K562 (cell line): ENCODE results near the gene ZNRF3. TPM values are rescaled to one million over a fixed set of nuclear protein-coding genes. Genes with fewer than 3 reads are reported as not detected.

Experiments used
- CREM ChIP-seq: IDR thresholded peaks from 2 replicates; pipeline ENCODE4 v1.6.1; 2014; ENCODE audit warnings: antibody characterized with exemption, low read depth
- WHSC1 ChIP-seq: IDR thresholded peaks from one replicate; pipeline ENCODE4 v1.6.1; 2012; ENCODE audit warnings: low read length, control low read depth, inconsistent platforms
- ZNF584 ChIP-seq: fragments of 200-800 bp; sonication (Bioruptor generic); IDR thresholded peaks from 2 replicates; pipeline ENCODE4 v1.6.1; 2016; ENCODE audit warnings: low read depth, mild to moderate bottlenecking, missing genetic modification characterization, missing compliant biosample characterization
- polyA plus RNA-seq, 8 experiments: library from polyadenylated mRNA; depleted of rRNA in 4 of 8; stranded (reverse) in 5 of 8; unstranded in 3 of 8; fragments of >200 nt; fragmentation: Nextera tagmentation in 2 of 8; fragmentation: Illumina TruSeq in 1 of 8; extraction: Ambion mirVana in 2 of 8; extraction: Trizol in 1 of 8; gene quantifications; 2 replicates each; pipeline versions ENCODE4 v1.2.1 to v1.2.3, GENCODE V29; 2011 to 2014; ENCODE audit warnings: inconsistent platforms in 1 of 8, missing spikeins in 1 of 8
- total RNA-seq, 7 experiments: library from RNA; depleted of rRNA in 6 of 7; stranded (reverse); fragments of >200 nt in 6 of 7; fragmentation: Illumina TruSeq in 2 of 7; extraction: Trizol in 2 of 7; gene quantifications; 2 replicates each; pipeline versions ENCODE4 v1.2.1 to v1.2.3, GENCODE V29; 2011 to 2021; ENCODE audit warnings: low replicate concordance in 1 of 7
- TF ChIP-seq, protein P1 (sequence below), 2 experiments: fragments of 450-650 bp; formaldehyde crosslinking in 1 of 2; IDR thresholded peaks; 2 replicates each; pipeline versions ENCODE4 v1.4.0 to v1.6.1; 2014 to 2020; ENCODE audit warnings: mild to moderate bottlenecking in 2 of 2, borderline replicate concordance in 1 of 2, low read depth in 1 of 2

ZNRF3 gene
- total and polyA plus RNA-seq, 9 of the 15 experiments (the other 6 are each of a cell fraction or from before 2014, with no cell fraction given), result 0.41 to 5.9 (median 1.7) TPM

DNA sequence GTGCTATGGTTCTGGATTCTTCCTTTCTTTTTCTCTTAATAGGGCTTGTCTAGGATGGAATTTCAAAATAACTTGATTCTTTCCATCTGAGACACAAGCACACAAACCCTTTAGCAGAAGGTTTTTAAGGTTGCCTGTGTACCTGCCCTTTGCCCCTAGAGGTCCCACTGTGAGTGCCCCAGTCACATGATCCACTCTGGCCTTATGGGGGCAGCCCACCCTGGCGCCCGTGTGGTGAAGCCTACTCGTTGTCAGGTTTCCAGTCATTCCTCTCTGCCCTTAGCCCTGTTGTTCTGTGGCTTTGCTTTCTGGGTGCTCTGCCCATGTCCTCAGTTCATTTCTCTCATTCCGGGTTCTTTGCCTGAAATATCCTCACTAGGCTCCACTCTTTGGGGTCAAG is 51.8 kb downstream of the ZNRF3 start (continued):
- TF ChIP-seq CREM, result no peak
- TF ChIP-seq, protein P1, sequence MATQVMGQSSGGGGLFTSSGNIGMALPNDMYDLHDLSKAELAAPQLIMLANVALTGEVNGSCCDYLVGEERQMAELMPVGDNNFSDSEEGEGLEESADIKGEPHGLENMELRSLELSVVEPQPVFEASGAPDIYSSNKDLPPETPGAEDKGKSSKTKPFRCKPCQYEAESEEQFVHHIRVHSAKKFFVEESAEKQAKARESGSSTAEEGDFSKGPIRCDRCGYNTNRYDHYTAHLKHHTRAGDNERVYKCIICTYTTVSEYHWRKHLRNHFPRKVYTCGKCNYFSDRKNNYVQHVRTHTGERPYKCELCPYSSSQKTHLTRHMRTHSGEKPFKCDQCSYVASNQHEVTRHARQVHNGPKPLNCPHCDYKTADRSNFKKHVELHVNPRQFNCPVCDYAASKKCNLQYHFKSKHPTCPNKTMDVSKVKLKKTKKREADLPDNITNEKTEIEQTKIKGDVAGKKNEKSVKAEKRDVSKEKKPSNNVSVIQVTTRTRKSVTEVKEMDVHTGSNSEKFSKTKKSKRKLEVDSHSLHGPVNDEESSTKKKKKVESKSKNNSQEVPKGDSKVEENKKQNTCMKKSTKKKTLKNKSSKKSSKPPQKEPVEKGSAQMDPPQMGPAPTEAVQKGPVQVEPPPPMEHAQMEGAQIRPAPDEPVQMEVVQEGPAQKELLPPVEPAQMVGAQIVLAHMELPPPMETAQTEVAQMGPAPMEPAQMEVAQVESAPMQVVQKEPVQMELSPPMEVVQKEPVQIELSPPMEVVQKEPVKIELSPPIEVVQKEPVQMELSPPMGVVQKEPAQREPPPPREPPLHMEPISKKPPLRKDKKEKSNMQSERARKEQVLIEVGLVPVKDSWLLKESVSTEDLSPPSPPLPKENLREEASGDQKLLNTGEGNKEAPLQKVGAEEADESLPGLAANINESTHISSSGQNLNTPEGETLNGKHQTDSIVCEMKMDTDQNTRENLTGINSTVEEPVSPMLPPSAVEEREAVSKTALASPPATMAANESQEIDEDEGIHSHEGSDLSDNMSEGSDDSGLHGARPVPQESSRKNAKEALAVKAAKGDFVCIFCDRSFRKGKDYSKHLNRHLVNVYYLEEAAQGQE (IDR thresholded peaks at IDR 0.05; ENCODE audit: borderline replicate concordance), result no peak
- TF ChIP-seq, protein P1 (CRISPR knock-in tag; IDR thresholded peaks at IDR 0.05; ENCODE audit: low read depth), result no peak
- TF ChIP-seq ZNF584 (CRISPR knock-in tag), result no peak
- no peak for TF ChIP-seq WHSC1
